HEK293 (cell line): ENCODE results near the gene LCE6A.

Experiments
- CTCF ChIA-PET: fragments of 350-600 bp; formaldehyde crosslinking; extraction: SDS; loops from one replicate; lab custom pipeline; 2021; ENCODE audit warnings: antibody characterized with exemption; lab: Yijun Ruan, JAX
- POLR2A ChIA-PET: fragments of 300-600 bp; formaldehyde crosslinking; extraction: SDS; loops from one replicate; lab custom pipeline; 2020; ENCODE audit warnings: antibody characterized with exemption, inconsistent platforms; lab: Yijun Ruan, JAX
- H3K27ac ChIP-seq: fragments of 200-500 bp; sonication (Bioruptor generic); 2 replicates; pipeline ENCODE4 v1.5.1; 2014; ENCODE audit warnings: low read depth, low read length, control low read depth, inconsistent platforms; ENCODE audit errors: extremely low read depth
- H3K36me3 ChIP-seq, 2 experiments: fragments of 200-500 bp in 1 of 2; sonication (Bioruptor generic) in 1 of 2; 1 replicate in 1 of 2; 2 replicates in 1 of 2; pipeline ENCODE4 v1.5.1; 2014 to 2017; ENCODE audit warnings: inconsistent platforms in 2 of 2, low read length in 2 of 2; ENCODE audit not compliant: control insufficient read depth in 2 of 2, insufficient read depth in 1 of 2
- H3K4me1 ChIP-seq: fragments of 200-500 bp; sonication (Bioruptor generic); 2 replicates; pipeline ENCODE4 v1.5.1; 2014; ENCODE audit warnings: mild to moderate bottlenecking, low read length, inconsistent platforms; ENCODE audit not compliant: control insufficient read depth, insufficient read depth
- H3K4me3 ChIP-seq: 2 replicates; pipeline ENCODE4 v1.5.1; 2011; ENCODE audit warnings: low read depth, mild to moderate bottlenecking, control low read depth, low read length, moderate library complexity
- H3K9me3 ChIP-seq: fragments of 200-500 bp; sonication (Bioruptor generic); 2 replicates; pipeline ENCODE4 v1.5.1; 2014; ENCODE audit warnings: low read depth, low read length, inconsistent platforms; ENCODE audit not compliant: control insufficient read depth, insufficient read depth
- EGR2 ChIP-seq: fragments of 450-650 bp; formaldehyde crosslinking; IDR thresholded peaks from 2 replicates; pipeline ENCODE4 v1.5.1; 2016; ENCODE audit warnings: low read depth, missing biosample characterization, missing genetic modification characterization
- FEZF1 ChIP-seq: fragments of 450-650 bp; formaldehyde crosslinking; IDR thresholded peaks from 2 replicates; pipeline ENCODE4 v1.5.1; 2016; ENCODE audit warnings: missing biosample characterization, missing genetic modification characterization
- GLI4 ChIP-seq: fragments of 450-650 bp; formaldehyde crosslinking; IDR thresholded peaks from 2 replicates; pipeline ENCODE4 v1.5.1; 2016; ENCODE audit warnings: missing biosample characterization, missing genetic modification characterization
- GLIS2 ChIP-seq: fragments of 450-650 bp; formaldehyde crosslinking; IDR thresholded peaks from 2 replicates; pipeline ENCODE4 v1.5.1; 2016; ENCODE audit warnings: missing biosample characterization, missing genetic modification characterization
- HOXA7 ChIP-seq: sonication (generic); formaldehyde crosslinking; IDR thresholded peaks from 2 replicates; pipeline ENCODE4 v1.8.1; 2022; ENCODE audit warnings: missing genetic modification reagents, borderline replicate concordance
- KLF8 ChIP-seq: fragments of 450-650 bp; formaldehyde crosslinking; IDR thresholded peaks from 2 replicates; pipeline ENCODE4 v1.5.1; 2016; ENCODE audit warnings: missing biosample characterization, missing genetic modification characterization
- SP3 ChIP-seq: fragments of 450-650 bp; formaldehyde crosslinking; IDR thresholded peaks from 2 replicates; pipeline ENCODE4 v1.5.1; 2016; ENCODE audit warnings: missing biosample characterization, missing genetic modification characterization
- ZNF266 ChIP-seq: fragments of 450-650 bp; formaldehyde crosslinking; IDR thresholded peaks from 2 replicates; pipeline ENCODE4 v1.5.1; 2016; ENCODE audit warnings: missing biosample characterization, missing genetic modification characterization, low read depth
- ZNF350 ChIP-seq: fragments of 450-650 bp; formaldehyde crosslinking; IDR thresholded peaks from 2 replicates; pipeline ENCODE4 v1.5.0; 2017; ENCODE audit warnings: missing biosample characterization, mild to moderate bottlenecking, missing genetic modification characterization
- ZNF391 ChIP-seq: fragments of 450-650 bp; formaldehyde crosslinking; IDR thresholded peaks from 2 replicates; pipeline ENCODE4 v1.5.1; 2016; ENCODE audit warnings: low read depth, missing biosample characterization, missing genetic modification characterization, borderline replicate concordance
- ZNF394 ChIP-seq: fragments of 450-650 bp; formaldehyde crosslinking; IDR thresholded peaks from 2 replicates; pipeline ENCODE4 v1.5.1; 2016; ENCODE audit warnings: missing biosample characterization, missing genetic modification characterization, mild to moderate bottlenecking, moderate library complexity, borderline replicate concordance
- ZNF423 ChIP-seq: fragments of 450-650 bp; formaldehyde crosslinking; IDR thresholded peaks from 2 replicates; pipeline ENCODE4 v1.5.1; 2016; ENCODE audit warnings: missing biosample characterization, missing genetic modification characterization
- ZNF473 ChIP-seq: fragments of 450-650 bp; formaldehyde crosslinking; IDR thresholded peaks from 2 replicates; pipeline ENCODE4 v1.5.1; 2017; ENCODE audit warnings: missing biosample characterization, missing genetic modification characterization
- ZNF529 ChIP-seq: fragments of 450-650 bp; formaldehyde crosslinking; IDR thresholded peaks from 2 replicates; pipeline ENCODE4 v1.5.1; 2017; ENCODE audit warnings: missing genetic modification characterization, missing biosample characterization; ENCODE audit not compliant: insufficient replicate concordance
- ZNF664 ChIP-seq: fragments of 450-650 bp; formaldehyde crosslinking; IDR thresholded peaks from 2 replicates; pipeline ENCODE4 v1.5.1; 2016; ENCODE audit warnings: missing biosample characterization, missing genetic modification characterization
- ZNF677 ChIP-seq: fragments of 450-650 bp; IDR thresholded peaks from 2 replicates; pipeline ENCODE4 v1.5.0; 2018; ENCODE audit warnings: missing biosample characterization, mild to moderate bottlenecking, missing genetic modification characterization, moderate library complexity
- ZNF792 ChIP-seq: fragments of 450-650 bp; formaldehyde crosslinking; IDR thresholded peaks from 2 replicates; pipeline ENCODE4 v1.5.1; 2016; ENCODE audit warnings: missing biosample characterization, missing genetic modification characterization
- ZNF837 ChIP-seq: fragments of 450-650 bp; formaldehyde crosslinking; IDR thresholded peaks from 2 replicates; pipeline ENCODE4 v1.5.1; 2016; ENCODE audit warnings: missing biosample characterization, missing genetic modification characterization
- TF ChIP-seq, protein P1 (sequence below): fragments of 450-650 bp; formaldehyde crosslinking; IDR thresholded peaks from 2 replicates; pipeline ENCODE4 v1.5.1; 2016; ENCODE audit warnings: missing biosample characterization, missing genetic modification characterization, low read depth
- TF ChIP-seq, protein P2 (sequence below): fragments of 450-650 bp; formaldehyde crosslinking; IDR thresholded peaks from 2 replicates; pipeline ENCODE4 v1.5.1; 2016; ENCODE audit warnings: missing biosample characterization, missing genetic modification characterization, borderline replicate concordance
- TF ChIP-seq, protein P3 (sequence below): fragments of 450-650 bp; formaldehyde crosslinking; IDR thresholded peaks from 2 replicates; pipeline ENCODE4 v1.5.1; 2016; ENCODE audit warnings: missing biosample characterization, missing genetic modification characterization, borderline replicate concordance
- TF ChIP-seq, protein P4 (sequence below): fragments of 450-650 bp; formaldehyde crosslinking; IDR thresholded peaks from 2 replicates; pipeline ENCODE4; 2016; ENCODE audit warnings: missing biosample characterization, missing genetic modification characterization

The LCE6A gene

DNA sequence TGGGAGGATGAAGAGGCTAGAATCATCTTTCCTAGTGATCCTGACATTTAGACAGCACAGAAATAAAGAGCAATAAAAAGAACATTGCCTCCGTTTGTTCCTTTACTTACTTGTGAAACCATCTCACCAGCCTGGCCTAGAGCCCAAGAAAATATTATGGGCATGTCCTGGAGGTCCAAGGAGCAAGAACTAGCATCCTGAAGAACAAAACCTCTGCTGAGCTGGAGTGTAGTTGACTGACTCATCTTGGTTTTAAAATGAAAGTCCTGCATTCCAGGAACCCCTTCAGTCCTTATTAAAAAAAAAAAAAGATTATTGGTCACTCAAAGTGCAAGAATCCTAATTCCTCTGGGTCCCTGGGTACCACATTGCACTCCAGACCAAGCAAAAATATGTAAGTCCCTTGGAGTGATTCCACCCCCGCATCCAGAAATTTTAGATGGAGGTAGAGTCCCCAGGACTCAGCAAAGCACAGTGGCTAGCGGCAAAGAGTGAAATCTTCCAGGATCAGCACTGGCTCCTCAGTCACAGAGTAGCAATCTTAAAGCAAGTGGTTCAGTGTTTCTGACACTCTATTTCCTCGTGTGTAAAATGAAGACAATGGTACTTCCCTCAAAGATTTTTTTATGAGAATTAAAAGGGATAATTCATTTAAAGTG, 42.4 kb downstream of the LCE6A start:
- CTCF ChIA-PET: interaction anchor here (1.3 to 1.7 kb wide), 3 partner anchors 13 to 15 kb away, joined by 3 to 8 read pairs (median 4); no protein-coding TSS in a partner anchor
- POLR2A ChIA-PET: no interaction called here
- Histone ChIP-seq H3K4me3 (no peak overlapping the region), H3K9me3 (no peaks in the 10 kb centered on the region), H3K27ac (no peak overlapping the region), H3K4me1 (no peaks in the 10 kb centered on the region), H3K36me3 (no peaks in the 10 kb centered on the region)
- TF ChIP-seq GLI4: no peak
- TF ChIP-seq FEZF1 (tag by site-specific recombination): no peak
- TF ChIP-seq, protein P1, sequence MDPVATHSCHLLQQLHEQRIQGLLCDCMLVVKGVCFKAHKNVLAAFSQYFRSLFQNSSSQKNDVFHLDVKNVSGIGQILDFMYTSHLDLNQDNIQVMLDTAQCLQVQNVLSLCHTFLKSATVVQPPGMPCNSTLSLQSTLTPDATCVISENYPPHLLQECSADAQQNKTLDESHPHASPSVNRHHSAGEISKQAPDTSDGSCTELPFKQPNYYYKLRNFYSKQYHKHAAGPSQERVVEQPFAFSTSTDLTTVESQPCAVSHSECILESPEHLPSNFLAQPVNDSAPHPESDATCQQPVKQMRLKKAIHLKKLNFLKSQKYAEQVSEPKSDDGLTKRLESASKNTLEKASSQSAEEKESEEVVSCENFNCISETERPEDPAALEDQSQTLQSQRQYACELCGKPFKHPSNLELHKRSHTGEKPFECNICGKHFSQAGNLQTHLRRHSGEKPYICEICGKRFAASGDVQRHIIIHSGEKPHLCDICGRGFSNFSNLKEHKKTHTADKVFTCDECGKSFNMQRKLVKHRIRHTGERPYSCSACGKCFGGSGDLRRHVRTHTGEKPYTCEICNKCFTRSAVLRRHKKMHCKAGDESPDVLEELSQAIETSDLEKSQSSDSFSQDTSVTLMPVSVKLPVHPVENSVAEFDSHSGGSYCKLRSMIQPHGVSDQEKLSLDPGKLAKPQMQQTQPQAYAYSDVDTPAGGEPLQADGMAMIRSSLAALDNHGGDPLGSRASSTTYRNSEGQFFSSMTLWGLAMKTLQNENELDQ (tag by site-specific recombination): no peak
- no peak for TF ChIP-seq ZNF664 (tag by site-specific recombination)
- TF ChIP-seq, protein P2, sequence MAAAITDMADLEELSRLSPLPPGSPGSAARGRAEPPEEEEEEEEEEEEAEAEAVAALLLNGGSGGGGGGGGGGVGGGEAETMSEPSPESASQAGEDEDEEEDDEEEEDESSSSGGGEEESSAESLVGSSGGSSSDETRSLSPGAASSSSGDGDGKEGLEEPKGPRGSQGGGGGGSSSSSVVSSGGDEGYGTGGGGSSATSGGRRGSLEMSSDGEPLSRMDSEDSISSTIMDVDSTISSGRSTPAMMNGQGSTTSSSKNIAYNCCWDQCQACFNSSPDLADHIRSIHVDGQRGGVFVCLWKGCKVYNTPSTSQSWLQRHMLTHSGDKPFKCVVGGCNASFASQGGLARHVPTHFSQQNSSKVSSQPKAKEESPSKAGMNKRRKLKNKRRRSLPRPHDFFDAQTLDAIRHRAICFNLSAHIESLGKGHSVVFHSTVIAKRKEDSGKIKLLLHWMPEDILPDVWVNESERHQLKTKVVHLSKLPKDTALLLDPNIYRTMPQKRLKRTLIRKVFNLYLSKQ (tag by site-specific recombination): no peak
- no peak for TF ChIP-seq ZNF394
- TF ChIP-seq ZNF529: no peak
- TF ChIP-seq KLF8: no peak
- TF ChIP-seq, protein P3, sequence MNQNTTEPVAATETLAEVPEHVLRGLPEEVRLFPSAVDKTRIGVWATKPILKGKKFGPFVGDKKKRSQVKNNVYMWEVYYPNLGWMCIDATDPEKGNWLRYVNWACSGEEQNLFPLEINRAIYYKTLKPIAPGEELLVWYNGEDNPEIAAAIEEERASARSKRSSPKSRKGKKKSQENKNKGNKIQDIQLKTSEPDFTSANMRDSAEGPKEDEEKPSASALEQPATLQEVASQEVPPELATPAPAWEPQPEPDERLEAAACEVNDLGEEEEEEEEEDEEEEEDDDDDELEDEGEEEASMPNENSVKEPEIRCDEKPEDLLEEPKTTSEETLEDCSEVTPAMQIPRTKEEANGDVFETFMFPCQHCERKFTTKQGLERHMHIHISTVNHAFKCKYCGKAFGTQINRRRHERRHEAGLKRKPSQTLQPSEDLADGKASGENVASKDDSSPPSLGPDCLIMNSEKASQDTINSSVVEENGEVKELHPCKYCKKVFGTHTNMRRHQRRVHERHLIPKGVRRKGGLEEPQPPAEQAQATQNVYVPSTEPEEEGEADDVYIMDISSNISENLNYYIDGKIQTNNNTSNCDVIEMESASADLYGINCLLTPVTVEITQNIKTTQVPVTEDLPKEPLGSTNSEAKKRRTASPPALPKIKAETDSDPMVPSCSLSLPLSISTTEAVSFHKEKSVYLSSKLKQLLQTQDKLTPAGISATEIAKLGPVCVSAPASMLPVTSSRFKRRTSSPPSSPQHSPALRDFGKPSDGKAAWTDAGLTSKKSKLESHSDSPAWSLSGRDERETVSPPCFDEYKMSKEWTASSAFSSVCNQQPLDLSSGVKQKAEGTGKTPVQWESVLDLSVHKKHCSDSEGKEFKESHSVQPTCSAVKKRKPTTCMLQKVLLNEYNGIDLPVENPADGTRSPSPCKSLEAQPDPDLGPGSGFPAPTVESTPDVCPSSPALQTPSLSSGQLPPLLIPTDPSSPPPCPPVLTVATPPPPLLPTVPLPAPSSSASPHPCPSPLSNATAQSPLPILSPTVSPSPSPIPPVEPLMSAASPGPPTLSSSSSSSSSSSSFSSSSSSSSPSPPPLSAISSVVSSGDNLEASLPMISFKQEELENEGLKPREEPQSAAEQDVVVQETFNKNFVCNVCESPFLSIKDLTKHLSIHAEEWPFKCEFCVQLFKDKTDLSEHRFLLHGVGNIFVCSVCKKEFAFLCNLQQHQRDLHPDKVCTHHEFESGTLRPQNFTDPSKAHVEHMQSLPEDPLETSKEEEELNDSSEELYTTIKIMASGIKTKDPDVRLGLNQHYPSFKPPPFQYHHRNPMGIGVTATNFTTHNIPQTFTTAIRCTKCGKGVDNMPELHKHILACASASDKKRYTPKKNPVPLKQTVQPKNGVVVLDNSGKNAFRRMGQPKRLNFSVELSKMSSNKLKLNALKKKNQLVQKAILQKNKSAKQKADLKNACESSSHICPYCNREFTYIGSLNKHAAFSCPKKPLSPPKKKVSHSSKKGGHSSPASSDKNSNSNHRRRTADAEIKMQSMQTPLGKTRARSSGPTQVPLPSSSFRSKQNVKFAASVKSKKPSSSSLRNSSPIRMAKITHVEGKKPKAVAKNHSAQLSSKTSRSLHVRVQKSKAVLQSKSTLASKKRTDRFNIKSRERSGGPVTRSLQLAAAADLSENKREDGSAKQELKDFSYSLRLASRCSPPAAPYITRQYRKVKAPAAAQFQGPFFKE: no peak
- TF ChIP-seq SP3 (tag by site-specific recombination): no peak
- TF ChIP-seq HOXA7 (CRISPR knock-in tag): no peak
- TF ChIP-seq EGR2 (tag by site-specific recombination): no peak
- no peak for TF ChIP-seq ZNF792 (tag by site-specific recombination)

DNA sequence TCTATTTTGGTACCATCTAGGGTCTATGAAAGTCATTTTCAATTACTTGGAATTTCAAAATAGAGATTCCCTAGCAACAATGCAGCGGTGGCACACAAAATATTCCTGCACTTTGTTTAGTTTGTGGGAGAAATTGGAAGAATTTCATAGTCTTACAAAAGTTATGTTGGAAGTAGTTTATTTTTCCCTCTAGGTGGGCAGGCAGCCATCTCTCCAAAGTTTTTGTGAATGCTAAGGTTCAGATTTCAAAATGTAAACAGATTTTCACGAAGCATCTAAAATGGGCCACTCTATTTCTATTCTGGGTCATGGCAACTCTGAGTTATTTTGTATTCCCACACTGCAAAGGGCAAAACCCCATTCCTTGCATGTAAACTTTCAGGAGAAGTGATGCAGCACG, 43.4 kb downstream of the LCE6A start:
- no peaks in the 10 kb centered on the region for H3K36me3 ChIP-seq
- H3K4me1 ChIP-seq: no peaks in the 10 kb centered on the region
- ChIA-PET CTCF (interaction anchor here (1.4 to 2.7 kb wide), 2 partner anchors 8 to 15 kb away, joined by 3 to 18 read pairs; partner anchors contain the start of gene SMCP), POLR2A (no interaction called here)
- no peak overlapping the region for H3K27ac ChIP-seq
- H3K9me3 ChIP-seq: no peaks in the 10 kb centered on the region
- no peak overlapping the region for H3K4me3 ChIP-seq
- TF ChIP-seq ZNF423 (tag by site-specific recombination): no peak
- no peak for TF ChIP-seq ZNF350 (tag by site-specific recombination)
- TF ChIP-seq, protein P4, sequence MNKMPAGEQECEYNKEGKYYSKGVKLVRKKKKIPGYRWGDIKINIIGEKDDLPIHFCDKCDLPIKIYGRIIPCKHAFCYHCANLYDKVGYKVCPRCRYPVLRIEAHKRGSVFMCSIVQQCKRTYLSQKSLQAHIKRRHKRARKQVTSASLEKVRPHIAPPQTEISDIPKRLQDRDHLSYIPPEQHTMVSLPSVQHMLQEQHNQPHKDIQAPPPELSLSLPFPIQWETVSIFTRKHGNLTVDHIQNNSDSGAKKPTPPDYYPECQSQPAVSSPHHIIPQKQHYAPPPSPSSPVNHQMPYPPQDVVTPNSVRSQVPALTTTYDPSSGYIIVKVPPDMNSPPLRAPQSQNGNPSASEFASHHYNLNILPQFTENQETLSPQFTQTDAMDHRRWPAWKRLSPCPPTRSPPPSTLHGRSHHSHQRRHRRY (tag by site-specific recombination): no peak
- no peak for TF ChIP-seq ZNF677
- TF ChIP-seq GLIS2 (tag by site-specific recombination): no peak
- TF ChIP-seq SP3 (tag by site-specific recombination): no peak
- no peak for TF ChIP-seq ZNF391 (tag by site-specific recombination)
- TF ChIP-seq ZNF837: no peak
- TF ChIP-seq ZNF266 (tag by site-specific recombination): no peak
- TF ChIP-seq ZNF473: no peak
